Upper lobe of left lung (tissue), 4 donors: ENCODE measurements around the gene SMAD3.

Experiments
- POLR2AphosphoS5 ChIP-seq, 2 donors: sonication (generic); formaldehyde crosslinking; IDR thresholded peaks; one replicate each; pipeline ENCODE4 v1.5.1; 2017; ENCODE audit warnings: antibody characterized with exemption in 2 of 2
- TF ChIP-seq, protein P1 (sequence below), 6 experiments: fragments of 450-650 bp in 4 of 6; fragments of 200-600 bp in 2 of 6; sonication (generic) in 2 of 6; IDR thresholded peaks; one replicate each; pipeline ENCODE4 v1.5.1; 2016 to 2019; ENCODE audit warnings: antibody characterized with exemption in 6 of 6

DNA sequence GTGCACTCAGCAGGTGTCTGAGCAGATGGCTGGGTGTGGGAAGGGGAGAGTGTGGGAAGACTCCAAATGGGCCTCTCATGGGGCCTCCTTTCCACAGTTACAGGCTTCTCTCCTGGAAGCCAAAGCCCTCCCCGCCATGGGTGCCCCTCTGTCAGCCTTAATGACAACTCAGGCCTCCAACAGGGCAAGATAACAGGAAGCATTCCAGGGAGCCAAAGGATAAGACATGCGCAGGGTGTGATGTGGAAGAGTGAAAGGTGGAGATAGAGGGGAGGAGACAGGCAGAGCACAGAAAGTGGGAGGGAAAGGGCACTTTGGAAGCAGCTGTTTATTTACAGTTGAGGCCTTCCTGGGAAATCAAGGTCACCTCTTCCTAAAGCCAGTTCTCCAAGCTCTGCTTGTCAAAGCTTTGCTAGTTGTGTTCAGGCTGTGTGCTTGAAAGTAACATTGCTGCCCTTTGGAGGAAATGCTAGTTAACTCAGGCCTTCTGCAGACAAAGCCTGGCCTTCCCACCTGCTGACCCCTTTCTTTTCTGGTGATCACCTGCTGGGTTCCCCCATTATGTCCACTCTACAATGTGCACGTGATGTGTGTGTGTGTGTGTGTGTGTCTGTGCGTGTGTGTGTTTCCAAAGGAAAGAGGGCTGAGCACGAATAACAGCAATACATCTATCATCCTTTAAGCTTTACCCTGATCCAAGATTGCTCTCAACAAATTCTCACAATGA lies 35.2 kb upstream of the SMAD3 start:
- TF ChIP-seq, protein P1, sequence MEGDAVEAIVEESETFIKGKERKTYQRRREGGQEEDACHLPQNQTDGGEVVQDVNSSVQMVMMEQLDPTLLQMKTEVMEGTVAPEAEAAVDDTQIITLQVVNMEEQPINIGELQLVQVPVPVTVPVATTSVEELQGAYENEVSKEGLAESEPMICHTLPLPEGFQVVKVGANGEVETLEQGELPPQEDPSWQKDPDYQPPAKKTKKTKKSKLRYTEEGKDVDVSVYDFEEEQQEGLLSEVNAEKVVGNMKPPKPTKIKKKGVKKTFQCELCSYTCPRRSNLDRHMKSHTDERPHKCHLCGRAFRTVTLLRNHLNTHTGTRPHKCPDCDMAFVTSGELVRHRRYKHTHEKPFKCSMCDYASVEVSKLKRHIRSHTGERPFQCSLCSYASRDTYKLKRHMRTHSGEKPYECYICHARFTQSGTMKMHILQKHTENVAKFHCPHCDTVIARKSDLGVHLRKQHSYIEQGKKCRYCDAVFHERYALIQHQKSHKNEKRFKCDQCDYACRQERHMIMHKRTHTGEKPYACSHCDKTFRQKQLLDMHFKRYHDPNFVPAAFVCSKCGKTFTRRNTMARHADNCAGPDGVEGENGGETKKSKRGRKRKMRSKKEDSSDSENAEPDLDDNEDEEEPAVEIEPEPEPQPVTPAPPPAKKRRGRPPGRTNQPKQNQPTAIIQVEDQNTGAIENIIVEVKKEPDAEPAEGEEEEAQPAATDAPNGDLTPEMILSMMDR (IDR thresholded peaks at IDR 0.05), result no peak
- TF ChIP-seq POLR2AphosphoS5 (IDR thresholded peaks at IDR 0.05), result no peak
